ENCODE measurements around the gene MOSPD2. TPM values are rescaled to one million over a fixed set of nuclear protein-coding genes. Genes with fewer than 3 reads are reported as not detected.

The MOSPD2 gene
- total and polyA plus RNA-seq, 4 donors: 5.5 to 48.9 (median 15.4) TPM

DNA sequence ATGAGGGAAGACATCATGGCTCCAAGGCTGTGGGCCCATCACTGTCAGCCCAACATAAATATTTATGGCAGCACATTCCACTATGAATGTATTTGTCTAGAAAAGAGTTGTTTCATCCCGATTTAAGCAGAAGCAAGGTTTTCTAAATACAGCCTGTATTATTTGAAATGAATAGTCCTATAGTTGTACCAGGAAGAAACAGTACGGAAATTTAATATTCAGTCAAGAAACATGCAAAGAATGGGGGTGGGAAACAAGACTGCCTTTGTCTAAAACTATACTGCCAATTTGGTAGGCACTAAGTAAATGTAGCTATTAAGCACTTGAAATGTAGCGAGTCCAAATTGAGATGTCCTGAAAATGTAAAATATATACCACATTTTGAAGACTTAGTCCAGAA, 69.1 kb downstream of the MOSPD2 start:
- Histone ChIP-seq H3K9me3 (ENCODE audit: control insufficient read depth in 4 of 4, insufficient read depth in 3 of 4, low read length in 3 of 4) (peaks cover 0 to 2% (median 0%) of the 10 kb centered on the region in 4 donors), H3K27me3 (ENCODE audit: control insufficient read depth in 3 of 3, insufficient read depth in 3 of 3, low read length in 2 of 3) (peaks cover 0 to 27% (median 2%) of the 10 kb centered on the region in 3 donors), H3K4me1 (ENCODE audit: control insufficient read depth in 5 of 5, insufficient read depth in 5 of 5, low read length in 5 of 5) (no peaks in the 10 kb centered on the region), H3K36me3 (ENCODE audit: control insufficient read depth in 4 of 4, insufficient read depth in 4 of 4, low read length in 4 of 4) (no peaks in the 10 kb centered on the region), H3K4me3 (no peak overlapping the region), H3K27ac (ENCODE audit: low read depth in 1 of 2, low read length in 1 of 2) (no peak overlapping the region), H3K9ac (ENCODE audit: insufficient read depth in 1 of 2, low read length in 2 of 2) (no peak overlapping the region)
- no peak for ATAC-seq (ENCODE audit: insufficient read depth, low FRiP score)
- WGBS, 2 donors: 81 to 87% methylated on average over 3 of the region's 3 CpGs
- TF ChIP-seq, protein P1, sequence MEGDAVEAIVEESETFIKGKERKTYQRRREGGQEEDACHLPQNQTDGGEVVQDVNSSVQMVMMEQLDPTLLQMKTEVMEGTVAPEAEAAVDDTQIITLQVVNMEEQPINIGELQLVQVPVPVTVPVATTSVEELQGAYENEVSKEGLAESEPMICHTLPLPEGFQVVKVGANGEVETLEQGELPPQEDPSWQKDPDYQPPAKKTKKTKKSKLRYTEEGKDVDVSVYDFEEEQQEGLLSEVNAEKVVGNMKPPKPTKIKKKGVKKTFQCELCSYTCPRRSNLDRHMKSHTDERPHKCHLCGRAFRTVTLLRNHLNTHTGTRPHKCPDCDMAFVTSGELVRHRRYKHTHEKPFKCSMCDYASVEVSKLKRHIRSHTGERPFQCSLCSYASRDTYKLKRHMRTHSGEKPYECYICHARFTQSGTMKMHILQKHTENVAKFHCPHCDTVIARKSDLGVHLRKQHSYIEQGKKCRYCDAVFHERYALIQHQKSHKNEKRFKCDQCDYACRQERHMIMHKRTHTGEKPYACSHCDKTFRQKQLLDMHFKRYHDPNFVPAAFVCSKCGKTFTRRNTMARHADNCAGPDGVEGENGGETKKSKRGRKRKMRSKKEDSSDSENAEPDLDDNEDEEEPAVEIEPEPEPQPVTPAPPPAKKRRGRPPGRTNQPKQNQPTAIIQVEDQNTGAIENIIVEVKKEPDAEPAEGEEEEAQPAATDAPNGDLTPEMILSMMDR (IDR thresholded peaks at IDR 0.05; ENCODE audit: control extremely low read depth, extremely low read depth): no peak
- no peak for DNase-seq

DNA sequence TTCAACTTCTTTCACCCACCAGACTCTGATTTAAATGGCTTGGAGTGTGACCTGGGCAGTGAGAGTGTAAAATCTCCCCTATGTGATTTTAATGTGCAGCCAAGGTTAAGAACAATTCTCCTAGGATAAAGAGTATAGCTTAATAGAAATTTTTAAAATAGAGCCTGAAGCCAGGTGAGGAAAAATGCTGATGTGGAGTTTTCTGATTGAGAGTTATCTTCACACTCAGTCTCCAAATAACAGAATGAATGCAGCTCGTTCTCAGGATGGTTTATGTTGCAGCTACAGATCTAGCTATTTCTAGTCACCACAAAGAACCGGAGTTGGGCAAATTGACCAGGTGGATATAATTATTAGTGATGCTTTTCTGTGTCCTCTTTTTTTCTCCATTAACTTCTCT, 70.7 kb downstream of the MOSPD2 start:
- Histone ChIP-seq H3K36me3 (ENCODE audit: control insufficient read depth in 4 of 4, insufficient read depth in 4 of 4, low read length in 4 of 4) (no peaks in the 10 kb centered on the region), H3K9me3 (ENCODE audit: control insufficient read depth in 4 of 4, insufficient read depth in 3 of 4, low read length in 3 of 4) (peaks cover 0 to 2% (median 0%) of the 10 kb centered on the region in 4 donors), H3K9ac (ENCODE audit: insufficient read depth in 1 of 2, low read length in 2 of 2) (no peak overlapping the region), H3K4me1 (ENCODE audit: control insufficient read depth in 5 of 5, insufficient read depth in 5 of 5, low read length in 5 of 5) (no peaks in the 10 kb centered on the region), H3K27ac (ENCODE audit: low read depth in 1 of 2, low read length in 1 of 2) (no peak overlapping the region), H3K4me3 (no peak overlapping the region), H3K27me3 (ENCODE audit: control insufficient read depth in 3 of 3, insufficient read depth in 3 of 3, low read length in 2 of 3) (peaks cover 0 to 26% (median 0%) of the 10 kb centered on the region in 3 donors)
- no peak for ATAC-seq (ENCODE audit: insufficient read depth, low FRiP score)
- 76 to 91% methylated on average over 2 of the region's 2 CpGs for WGBS, 2 donors
- DNase-seq: no peak
- TF ChIP-seq, protein P1 (IDR thresholded peaks at IDR 0.05; ENCODE audit: control extremely low read depth, extremely low read depth): no peak

DNA sequence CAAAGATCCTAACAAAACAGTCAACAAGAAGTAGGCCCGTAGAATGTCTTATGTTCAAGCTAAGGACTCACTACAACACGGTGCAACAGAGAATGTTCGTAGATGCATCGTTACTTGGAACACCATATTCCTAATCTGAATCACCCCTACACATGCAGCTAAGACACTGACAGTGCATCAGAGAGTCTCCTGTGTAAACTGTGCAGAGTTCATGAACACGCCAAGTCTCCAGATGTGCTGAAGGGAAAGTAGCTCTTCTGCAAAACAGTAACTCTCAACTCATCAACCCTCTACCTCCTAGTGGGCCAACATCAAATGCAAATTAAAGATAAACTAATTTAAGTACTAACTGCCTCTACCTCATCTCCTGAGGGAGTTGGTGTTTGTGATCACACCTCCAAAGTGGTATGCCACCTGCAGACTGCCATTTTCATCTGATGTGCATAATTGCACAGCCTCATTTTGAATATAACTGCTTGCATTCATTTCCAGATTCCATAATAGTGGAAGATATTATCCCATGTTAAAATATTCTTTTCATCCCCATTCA, 73.5 kb downstream of the MOSPD2 start:
- no peaks in the 10 kb centered on the region for H3K4me1 ChIP-seq (ENCODE audit: control insufficient read depth in 5 of 5, insufficient read depth in 5 of 5, low read length in 5 of 5)
- H3K9ac ChIP-seq (ENCODE audit: insufficient read depth in 1 of 2, low read length in 2 of 2): no peak overlapping the region
- ATAC-seq (ENCODE audit: insufficient read depth, low FRiP score) (no peak), DNase-seq (no peak)
- H3K9me3 ChIP-seq (ENCODE audit: control insufficient read depth in 4 of 4, insufficient read depth in 3 of 4, low read length in 3 of 4): peaks cover 0 to 2% (median 0%) of the 10 kb centered on the region in 4 donors
- H3K4me3 ChIP-seq: no peak overlapping the region
- peaks cover 0 to 28% (median 0%) of the 10 kb centered on the region in 3 donors for H3K27me3 ChIP-seq (ENCODE audit: control insufficient read depth in 3 of 3, insufficient read depth in 3 of 3, low read length in 2 of 3)
- no peaks in the 10 kb centered on the region for H3K36me3 ChIP-seq (ENCODE audit: control insufficient read depth in 4 of 4, insufficient read depth in 4 of 4, low read length in 4 of 4)
- TF ChIP-seq, protein P1 (IDR thresholded peaks at IDR 0.05; ENCODE audit: control extremely low read depth, extremely low read depth): no peak
- WGBS, 2 donors: 88 to 99% methylated on average over 5 of the region's 5 CpGs
- H3K27ac ChIP-seq (ENCODE audit: low read depth in 1 of 2, low read length in 1 of 2): no peak overlapping the region

DNA sequence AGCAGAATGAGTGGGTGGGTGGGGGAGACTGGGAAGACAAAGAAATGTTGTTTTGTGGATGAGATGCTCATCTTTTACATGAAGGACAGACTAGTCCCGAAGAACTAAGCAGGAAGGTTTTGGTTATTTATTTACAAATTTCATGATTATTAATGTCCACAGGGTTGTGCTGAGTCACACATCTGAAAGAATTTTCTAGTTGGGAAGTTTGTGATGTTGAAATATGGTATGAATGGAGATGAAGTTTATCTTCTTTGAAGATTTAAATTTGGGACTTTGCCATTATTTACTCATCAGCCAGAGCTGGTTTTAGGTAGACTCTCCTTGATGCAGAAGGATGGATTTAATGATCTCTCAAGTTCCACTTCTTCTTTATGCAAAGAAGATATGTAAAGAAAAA, 75.5 kb downstream of the MOSPD2 start:
- H3K4me3 ChIP-seq: no peak overlapping the region
- DNase-seq (no peak), ATAC-seq (ENCODE audit: insufficient read depth, low FRiP score) (no peak)
- 57 to 94% methylated on average over 1 of the region's 1 CpG for WGBS, 2 donors
- no peaks in the 10 kb centered on the region for H3K36me3 ChIP-seq (ENCODE audit: control insufficient read depth in 4 of 4, insufficient read depth in 4 of 4, low read length in 4 of 4)
- peaks cover 0 to 2% (median 0%) of the 10 kb centered on the region in 4 donors for H3K9me3 ChIP-seq (ENCODE audit: control insufficient read depth in 4 of 4, insufficient read depth in 3 of 4, low read length in 3 of 4)
- no peak overlapping the region for H3K9ac ChIP-seq (ENCODE audit: insufficient read depth in 1 of 2, low read length in 2 of 2)
- H3K27me3 ChIP-seq (ENCODE audit: control insufficient read depth in 3 of 3, insufficient read depth in 3 of 3, low read length in 2 of 3): peaks cover 0 to 27% (median 3%) of the 10 kb centered on the region in 3 donors
- TF ChIP-seq, protein P1 (IDR thresholded peaks at IDR 0.05; ENCODE audit: control extremely low read depth, extremely low read depth): no peak
- H3K4me1 ChIP-seq (ENCODE audit: control insufficient read depth in 5 of 5, insufficient read depth in 5 of 5, low read length in 5 of 5): no peaks in the 10 kb centered on the region
- no peak overlapping the region for H3K27ac ChIP-seq (ENCODE audit: low read depth in 1 of 2, low read length in 1 of 2)

Data from lung (tissue), 12 donors.